ENCODE data around the gene GMPPA. TPM values are rescaled to one million over a fixed set of nuclear protein-coding genes. Genes with fewer than 3 reads are reported as not detected.

The GMPPA gene
- total and polyA plus RNA-seq, 9 donors = 14.2 to 35.7 (median 23.7) TPM

GRCh38 chr2:219471476-219472371, 27.0 kb upstream of the GMPPA start:
- Histone ChIP-seq H3K36me3 (no peaks in the 10 kb centered on the region), H3K27me3 (no peaks in the 10 kb centered on the region), H3K27ac (no peak overlapping the region), H3K9me3 (no peaks in the 10 kb centered on the region), H3K4me3 (no peak overlapping the region), H3K4me1 (ENCODE audit: insufficient read depth) (peaks cover 1% of the 10 kb centered on the region)
- intact Hi-C loops (cut with DNase I) = loop anchor here in 3 of 4 donors (5.0 to 10.0 kb wide), 3 partner anchors 51 to 63 kb away; no protein-coding TSS in a partner anchor
- TF ChIP-seq EP300 (IDR thresholded peaks at IDR 0.05) (no peak), CTCF (IDR thresholded peaks at IDR 0.05) (no peak), POLR2A (IDR thresholded peaks at IDR 0.05) (no peak)
- WGBS, 3 donors = 84 to 89% (median 88%) methylated on average over 21 to 22 of the region's 22 CpGs
- DNase-seq = no peak

- Histone ChIP-seq H3K27ac (no peak overlapping the region), H3K36me3 (no peaks in the 10 kb centered on the region), H3K4me1 (ENCODE audit: insufficient read depth) (peaks cover 3% of the 10 kb centered on the region), H3K9me3 (no peaks in the 10 kb centered on the region), H3K27me3 (no peaks in the 10 kb centered on the region), H3K4me3 (no peak overlapping the region)
- intact Hi-C loops (cut with DNase I) = loop anchor here in 3 of 4 donors (5.0 to 10.0 kb wide), 3 partner anchors 50 to 62 kb away; no protein-coding TSS in a partner anchor
- 86 to 87% (median 86%) methylated on average over 12 of the region's 12 CpGs for WGBS, 3 donors
- DNase-seq = no peak
- TF ChIP-seq CTCF (IDR thresholded peaks at IDR 0.05) (no peak), POLR2A (IDR thresholded peaks at IDR 0.05) (no peak), EP300 (IDR thresholded peaks at IDR 0.05) (no peak)
These were observed 26.0 kb upstream of the GMPPA start for GRCh38 chr2:219472629-219473187.

GRCh38 chr2:219473511-219473910, 25.2 kb upstream of the GMPPA start:
- no peaks in the 10 kb centered on the region for H3K36me3 ChIP-seq
- H3K27ac ChIP-seq = no peak overlapping the region

More at GRCh38 chr2:219473511-219473910, 25.2 kb upstream of the GMPPA start:
- H3K27me3 ChIP-seq = no peaks in the 10 kb centered on the region
- no peak overlapping the region for H3K4me3 ChIP-seq
- intact Hi-C loops (cut with DNase I) = loop anchor here in 3 of 4 donors (5.0 to 10.0 kb wide), 3 partner anchors 49 to 61 kb away; no protein-coding TSS in a partner anchor
- WGBS, 3 donors = 86 to 91% (median 89%) methylated on average over 14 to 18 of the region's 18 CpGs
- H3K9me3 ChIP-seq = no peaks in the 10 kb centered on the region
- TF ChIP-seq EP300 (IDR thresholded peaks at IDR 0.05) = no peak
- TF ChIP-seq CTCF (IDR thresholded peaks at IDR 0.05) = no peak
- no peak for TF ChIP-seq POLR2A (IDR thresholded peaks at IDR 0.05)
- DNase-seq = no peak
- H3K4me1 ChIP-seq (ENCODE audit: insufficient read depth) = peaks cover 3% of the 10 kb centered on the region
